ENCODE data around the gene BAIAP2.

DNA sequence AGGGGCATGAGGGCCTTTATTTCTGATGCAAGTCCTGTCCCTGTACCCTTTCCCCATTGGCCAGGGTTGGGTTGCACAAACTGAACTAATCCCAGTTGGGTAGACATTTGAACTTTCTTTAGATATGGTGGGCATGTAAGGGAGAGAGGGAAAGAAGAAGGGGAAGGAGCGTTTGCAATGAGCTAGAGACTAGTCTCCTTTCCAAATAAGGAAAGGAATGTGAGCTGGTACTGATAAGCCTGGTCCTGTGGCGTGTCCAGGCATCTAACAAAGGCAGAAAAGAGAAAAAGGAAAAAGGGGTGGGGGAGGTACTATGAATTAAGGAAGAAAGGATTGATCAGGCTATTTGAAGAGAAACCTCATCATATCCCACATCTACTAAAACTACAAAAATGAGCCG lies 23.0 kb upstream of the BAIAP2 start:
- TF ChIP-seq, protein P1, sequence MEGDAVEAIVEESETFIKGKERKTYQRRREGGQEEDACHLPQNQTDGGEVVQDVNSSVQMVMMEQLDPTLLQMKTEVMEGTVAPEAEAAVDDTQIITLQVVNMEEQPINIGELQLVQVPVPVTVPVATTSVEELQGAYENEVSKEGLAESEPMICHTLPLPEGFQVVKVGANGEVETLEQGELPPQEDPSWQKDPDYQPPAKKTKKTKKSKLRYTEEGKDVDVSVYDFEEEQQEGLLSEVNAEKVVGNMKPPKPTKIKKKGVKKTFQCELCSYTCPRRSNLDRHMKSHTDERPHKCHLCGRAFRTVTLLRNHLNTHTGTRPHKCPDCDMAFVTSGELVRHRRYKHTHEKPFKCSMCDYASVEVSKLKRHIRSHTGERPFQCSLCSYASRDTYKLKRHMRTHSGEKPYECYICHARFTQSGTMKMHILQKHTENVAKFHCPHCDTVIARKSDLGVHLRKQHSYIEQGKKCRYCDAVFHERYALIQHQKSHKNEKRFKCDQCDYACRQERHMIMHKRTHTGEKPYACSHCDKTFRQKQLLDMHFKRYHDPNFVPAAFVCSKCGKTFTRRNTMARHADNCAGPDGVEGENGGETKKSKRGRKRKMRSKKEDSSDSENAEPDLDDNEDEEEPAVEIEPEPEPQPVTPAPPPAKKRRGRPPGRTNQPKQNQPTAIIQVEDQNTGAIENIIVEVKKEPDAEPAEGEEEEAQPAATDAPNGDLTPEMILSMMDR (IDR thresholded peaks at IDR 0.05) = no peak
- no peak for TF ChIP-seq POLR2A (IDR thresholded peaks at IDR 0.05)

All from thyroid gland (tissue), 4 donors.